Endothelial cell of umbilical vein (primary cell): ENCODE results near the gene MECP2.

Source experiments
- EZH2 ChIP-seq: IDR thresholded peaks from 2 replicates; pipeline ENCODE4 v1.6.1; 2012; ENCODE audit warnings: borderline replicate concordance, low read depth, mild to moderate bottlenecking, moderate library complexity, low read length, inconsistent platforms; ENCODE audit not compliant: severe bottlenecking
- POLR2A ChIP-seq: IDR thresholded peaks from 2 replicates; pipeline ENCODE4 v1.6.1; 2012; ENCODE audit warnings: low read depth, mild to moderate bottlenecking, control low read depth, low read length
- POLR2AphosphoS5 ChIP-seq: IDR thresholded peaks from 2 replicates; pipeline ENCODE4 v1.6.1; 2012; ENCODE audit warnings: low read depth, mild to moderate bottlenecking, control low read depth, low read length, moderate library complexity; ENCODE audit not compliant: insufficient read depth
- TF ChIP-seq, protein P1 (sequence below), 2 donors: IDR thresholded peaks; 1 replicate in 1 of 2; 2 replicates in 1 of 2; pipeline ENCODE4 v1.5.1; 2011; ENCODE audit warnings: low read length in 2 of 2, mild to moderate bottlenecking in 2 of 2, moderate library complexity in 2 of 2, control low read depth in 1 of 2, inconsistent platforms in 1 of 2, low read depth in 1 of 2; ENCODE audit not compliant: insufficient read depth in 1 of 2; ENCODE audit errors: extremely low read depth in 1 of 2
- TF ChIP-seq, protein P2 (sequence below): IDR thresholded peaks from 2 replicates; pipeline ENCODE4 v1.6.1; 2011; ENCODE audit not compliant: insufficient read depth, insufficient read length

DNA sequence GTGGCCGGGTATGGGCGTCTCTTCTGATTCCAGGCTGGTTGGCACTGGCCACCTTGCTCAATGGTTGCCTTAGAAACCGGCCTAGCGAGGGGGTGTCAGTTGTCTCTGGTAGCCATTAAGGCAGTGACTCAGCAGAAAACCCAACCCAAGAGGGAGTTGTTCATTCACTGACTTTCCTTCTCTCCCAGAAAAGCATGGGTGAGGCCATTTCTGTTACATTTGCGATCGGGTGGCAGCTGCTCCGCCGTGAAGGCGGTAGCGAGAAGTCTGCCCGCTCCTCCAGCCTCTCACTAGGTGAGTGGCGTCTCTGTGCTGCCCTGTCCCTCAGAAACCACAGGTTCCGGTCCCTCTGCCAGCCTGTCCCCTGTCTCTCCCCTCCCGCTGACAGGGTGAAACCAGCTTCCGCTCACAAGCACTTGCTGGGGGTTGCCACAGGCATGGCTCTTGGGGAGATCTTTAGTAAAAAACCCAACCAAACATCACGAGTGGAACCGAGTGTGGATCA is 95.2 kb downstream of the MECP2 start:
- no peak for TF ChIP-seq POLR2A
- TF ChIP-seq, protein P1, sequence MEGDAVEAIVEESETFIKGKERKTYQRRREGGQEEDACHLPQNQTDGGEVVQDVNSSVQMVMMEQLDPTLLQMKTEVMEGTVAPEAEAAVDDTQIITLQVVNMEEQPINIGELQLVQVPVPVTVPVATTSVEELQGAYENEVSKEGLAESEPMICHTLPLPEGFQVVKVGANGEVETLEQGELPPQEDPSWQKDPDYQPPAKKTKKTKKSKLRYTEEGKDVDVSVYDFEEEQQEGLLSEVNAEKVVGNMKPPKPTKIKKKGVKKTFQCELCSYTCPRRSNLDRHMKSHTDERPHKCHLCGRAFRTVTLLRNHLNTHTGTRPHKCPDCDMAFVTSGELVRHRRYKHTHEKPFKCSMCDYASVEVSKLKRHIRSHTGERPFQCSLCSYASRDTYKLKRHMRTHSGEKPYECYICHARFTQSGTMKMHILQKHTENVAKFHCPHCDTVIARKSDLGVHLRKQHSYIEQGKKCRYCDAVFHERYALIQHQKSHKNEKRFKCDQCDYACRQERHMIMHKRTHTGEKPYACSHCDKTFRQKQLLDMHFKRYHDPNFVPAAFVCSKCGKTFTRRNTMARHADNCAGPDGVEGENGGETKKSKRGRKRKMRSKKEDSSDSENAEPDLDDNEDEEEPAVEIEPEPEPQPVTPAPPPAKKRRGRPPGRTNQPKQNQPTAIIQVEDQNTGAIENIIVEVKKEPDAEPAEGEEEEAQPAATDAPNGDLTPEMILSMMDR (IDR thresholded peaks at IDR 0.05; ENCODE audit: extremely low read depth in 1 of 2, insufficient read depth in 1 of 2, low read depth in 1 of 2, low read length in 2 of 2) = no peak
- no peak for TF ChIP-seq EZH2
- TF ChIP-seq, protein P2, sequence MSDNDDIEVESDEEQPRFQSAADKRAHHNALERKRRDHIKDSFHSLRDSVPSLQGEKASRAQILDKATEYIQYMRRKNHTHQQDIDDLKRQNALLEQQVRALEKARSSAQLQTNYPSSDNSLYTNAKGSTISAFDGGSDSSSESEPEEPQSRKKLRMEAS = no peak
- no peak for TF ChIP-seq POLR2AphosphoS5
